Ovary (tissue), 9 donors: Measurements from ENCODE around the gene MUSK. TPM values are rescaled to one million over a fixed set of nuclear protein-coding genes. Genes with fewer than 3 reads are reported as not detected.

Source experiments
- DNase-seq, 5 donors: peaks; one replicate each; pipeline ENCODE4 v3.0.0-alpha.2; 2019 to 2020
- H3K27ac ChIP-seq, 2 donors: fragments of 200-600 bp; one replicate each; pipeline versions ENCODE4 v1.5.1 to v1.8.0; 2019 to 2022
- H3K27me3 ChIP-seq: fragments of 200-600 bp; one replicate; pipeline ENCODE4 v1.8.0; 2022
- H3K36me3 ChIP-seq: fragments of 200-600 bp; sonication (generic); one replicate; pipeline ENCODE4 v1.5.1; 2019
- H3K4me1 ChIP-seq: one replicate; pipeline ENCODE4 v1.8.1; 2013; ENCODE audit warnings: mild to moderate bottlenecking, moderate library complexity; ENCODE audit not compliant: insufficient read depth
- H3K4me3 ChIP-seq: fragments of 200-600 bp; sonication (generic); one replicate; pipeline ENCODE4 v1.5.1; 2017
- H3K9me3 ChIP-seq, 2 donors: fragments of 200-600 bp in 1 of 2; sonication (generic) in 1 of 2; one replicate each; pipeline versions ENCODE4 v1.5.1 to v1.8.1; 2013 to 2019; ENCODE audit warnings: mild to moderate bottlenecking in 1 of 2, moderate library complexity in 1 of 2
- EP300 ChIP-seq: sonication (generic); formaldehyde crosslinking; IDR thresholded peaks from one replicate; pipeline ENCODE4 v1.6.1; 2017; ENCODE audit warnings: antibody characterized with exemption
- POLR2A ChIP-seq: fragments of 450-650 bp; IDR thresholded peaks from one replicate; pipeline ENCODE4 v1.6.1; 2017; ENCODE audit warnings: antibody characterized with exemption, mild to moderate bottlenecking, moderate library complexity
- WGBS, 3 donors: extraction: QIAGEN DNeasy Blood & Tissue Kit in 1 of 3; methylation state at CpG; one replicate each; pipeline versions ENCODE4 v1.1.5 to v1.1.7; 2013 to 2017; 5-methylcytosine and 5-hydroxymethylcytosine counted together
- intact Hi-C, 4 donors: fragments of 100-400 bp; cut with DNase I; formaldehyde crosslinking; loops; one replicate each; pipeline versions ENCODE4 v1.11.0 to v1.15.1; 2022 to 2023
- polyA plus RNA-seq, 2 donors: library from polyadenylated mRNA; stranded (reverse); fragments of 200-250 nt in 1 of 2; fragments of 350-450 nt in 1 of 2; fragmentation: Illumina TruSeq in 1 of 2; extraction: RNeasy Lipid Tissue Mini Kit (QIAGEN cat#74804) in 1 of 2; gene quantifications; one replicate each; pipeline ENCODE4 v1.2.3, GENCODE V29; 2013 to 2014
- total RNA-seq, 7 donors: library from RNA; depleted of rRNA in 2 of 7; stranded (reverse); fragments of >200 nt in 2 of 7; fragmentation: NEBNext Ultra II Directional in 3 of 7; extraction: Animal tissue kit (Norgen Biotek cat#: 25700) in 3 of 7; gene quantifications; one replicate each; pipeline versions ENCODE4 v1.1.0 to v1.2.4, GENCODE V29; 2016 to 2023
- TF ChIP-seq, protein P1 (sequence below), 3 donors: fragments of 450-650 bp in 2 of 3; fragments of 200-600 bp in 1 of 3; IDR thresholded peaks; one replicate each; pipeline versions ENCODE4 v1.5.1 to v1.8.0; 2016 to 2022; ENCODE audit warnings: antibody characterized with exemption in 3 of 3, mild to moderate bottlenecking in 1 of 3
- donor health status: DM: no; HTN: no; CAD: no; lungs with moderate emphysema.
- donor health status: DM: no; HTN: no; CAD: no.
- donor health status: Bipolar disorder and iron deficiency.
- donor health status: DM: yes; HTN: yes; CAD: no.
- donor health status: DM: no; HTN: no; CAD: no.
- donor health status: DM: yes; HTN: yes; CAD: no.

The MUSK gene
- total and polyA plus RNA-seq, 9 donors: 0.10 to 0.91 (median 0.17) TPM; not detected in 1

DNA sequence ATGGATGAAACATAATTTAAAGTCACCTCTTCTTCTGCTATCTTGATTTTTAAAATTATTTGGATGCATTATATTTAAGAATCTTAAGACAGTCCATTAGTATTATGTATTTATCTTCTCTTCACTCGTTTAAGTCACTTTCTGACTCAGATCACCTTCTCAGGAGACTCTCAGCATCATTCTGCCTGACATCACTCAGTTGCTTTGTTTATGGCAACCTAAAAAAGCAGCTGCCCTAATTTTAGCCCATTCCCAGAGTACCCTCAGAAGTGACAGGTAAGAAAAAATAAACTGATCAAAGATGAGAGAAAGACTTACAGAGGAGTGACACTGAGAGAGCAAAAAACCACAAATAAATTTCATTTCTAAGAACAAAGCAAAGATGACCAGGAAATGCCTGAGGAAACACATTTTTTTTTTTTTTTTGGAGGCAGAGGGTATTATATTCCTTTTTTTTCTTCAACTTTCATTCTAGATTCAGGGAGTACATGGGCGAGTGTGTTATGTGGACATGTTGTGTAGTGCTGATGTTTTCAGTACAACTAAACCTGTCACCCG lies 140.5 kb downstream of the MUSK start:
- Histone ChIP-seq H3K4me1 (no peaks in the 10 kb centered on the region), H3K9me3 (no peaks in the 10 kb centered on the region), H3K27ac (no peak overlapping the region), H3K27me3 (no peaks in the 10 kb centered on the region), H3K36me3 (no peaks in the 10 kb centered on the region), H3K4me3 (no peak overlapping the region)
- intact Hi-C loops: no loop called here
- TF ChIP-seq EP300 (no peak), POLR2A (no peak)
- TF ChIP-seq, protein P1, sequence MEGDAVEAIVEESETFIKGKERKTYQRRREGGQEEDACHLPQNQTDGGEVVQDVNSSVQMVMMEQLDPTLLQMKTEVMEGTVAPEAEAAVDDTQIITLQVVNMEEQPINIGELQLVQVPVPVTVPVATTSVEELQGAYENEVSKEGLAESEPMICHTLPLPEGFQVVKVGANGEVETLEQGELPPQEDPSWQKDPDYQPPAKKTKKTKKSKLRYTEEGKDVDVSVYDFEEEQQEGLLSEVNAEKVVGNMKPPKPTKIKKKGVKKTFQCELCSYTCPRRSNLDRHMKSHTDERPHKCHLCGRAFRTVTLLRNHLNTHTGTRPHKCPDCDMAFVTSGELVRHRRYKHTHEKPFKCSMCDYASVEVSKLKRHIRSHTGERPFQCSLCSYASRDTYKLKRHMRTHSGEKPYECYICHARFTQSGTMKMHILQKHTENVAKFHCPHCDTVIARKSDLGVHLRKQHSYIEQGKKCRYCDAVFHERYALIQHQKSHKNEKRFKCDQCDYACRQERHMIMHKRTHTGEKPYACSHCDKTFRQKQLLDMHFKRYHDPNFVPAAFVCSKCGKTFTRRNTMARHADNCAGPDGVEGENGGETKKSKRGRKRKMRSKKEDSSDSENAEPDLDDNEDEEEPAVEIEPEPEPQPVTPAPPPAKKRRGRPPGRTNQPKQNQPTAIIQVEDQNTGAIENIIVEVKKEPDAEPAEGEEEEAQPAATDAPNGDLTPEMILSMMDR (IDR thresholded peaks at IDR 0.05): no peak
- no peak for DNase-seq
- 89 to 92% (median 89%) methylated on average over 3 of the region's 3 CpGs for WGBS, 3 donors

DNA sequence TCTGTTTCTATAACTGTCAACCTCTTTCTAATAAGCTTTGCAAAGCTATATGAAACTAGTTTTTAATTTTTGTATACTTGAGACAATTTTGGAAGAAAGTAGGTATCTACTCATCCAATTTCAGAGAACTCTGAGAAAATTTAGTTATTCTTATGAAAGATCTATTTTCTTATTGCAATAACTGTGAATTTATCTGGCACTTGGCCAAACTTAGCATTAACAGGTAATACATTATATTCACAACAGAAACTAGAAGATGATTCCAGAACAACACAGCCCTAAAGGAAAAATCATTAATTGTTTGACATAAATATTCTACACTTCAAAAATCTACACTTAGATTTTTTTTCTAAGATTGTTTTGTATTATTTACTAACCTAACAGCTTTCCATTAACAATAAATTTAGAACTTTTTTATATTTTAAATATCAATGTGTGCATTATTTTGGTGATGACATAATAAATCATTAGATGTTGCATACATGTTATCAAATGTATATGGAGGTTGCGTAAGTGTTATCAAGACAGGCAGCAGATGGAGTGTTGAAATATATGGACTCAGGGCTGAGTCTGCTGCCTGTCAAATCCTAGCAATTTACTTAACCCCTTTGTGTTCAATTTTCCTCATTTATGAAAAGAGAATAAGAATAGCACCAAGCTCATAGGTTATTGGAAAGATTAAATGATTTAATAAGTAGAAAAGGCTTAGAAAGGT lies 141.8 kb downstream of the MUSK start:
- intact Hi-C loops: no loop called here
- DNase-seq: no peak
- Histone ChIP-seq H3K4me1 (no peaks in the 10 kb centered on the region), H3K27me3 (no peaks in the 10 kb centered on the region), H3K9me3 (no peaks in the 10 kb centered on the region), H3K4me3 (no peak overlapping the region), H3K36me3 (no peaks in the 10 kb centered on the region), H3K27ac (no peak overlapping the region)
- WGBS, 3 donors: 93 to 100% (median 95%) methylated on average over 1 of the region's 1 CpG
- TF ChIP-seq, protein P1 (IDR thresholded peaks at IDR 0.05): no peak
- TF ChIP-seq EP300 (no peak), POLR2A (no peak)

DNA sequence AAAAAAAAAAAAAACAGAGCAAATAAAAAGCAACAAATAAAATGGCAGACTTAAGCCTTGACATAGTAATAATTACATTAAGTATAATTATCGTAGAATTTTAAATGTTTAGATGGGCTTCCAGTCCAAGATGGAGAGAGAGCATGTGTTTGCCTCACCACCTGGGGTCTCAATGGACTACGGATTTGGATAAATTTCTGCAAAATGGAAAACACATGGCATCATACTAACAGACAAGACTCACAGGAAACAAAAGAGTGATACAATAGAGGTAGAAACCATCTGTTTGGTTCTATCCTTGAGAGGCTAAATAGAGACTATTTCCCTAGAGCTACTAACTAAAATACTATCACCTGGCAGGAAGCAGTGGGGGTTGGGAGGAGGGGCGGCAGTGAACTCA lies 144.3 kb downstream of the MUSK start:
- intact Hi-C loops: no loop called here
- 90 to 95% (median 94%) methylated on average over 3 of the region's 3 CpGs for WGBS, 3 donors
- TF ChIP-seq EP300 (no peak), POLR2A (no peak)
- TF ChIP-seq, protein P1 (IDR thresholded peaks at IDR 0.05): no peak
- H3K27me3 ChIP-seq: no peaks in the 10 kb centered on the region
- no peaks in the 10 kb centered on the region for H3K4me1 ChIP-seq
- no peak overlapping the region for H3K4me3 ChIP-seq
- no peak for DNase-seq
- H3K27ac ChIP-seq: no peak overlapping the region
- no peaks in the 10 kb centered on the region for H3K36me3 ChIP-seq
- H3K9me3 ChIP-seq: no peaks in the 10 kb centered on the region

DNA sequence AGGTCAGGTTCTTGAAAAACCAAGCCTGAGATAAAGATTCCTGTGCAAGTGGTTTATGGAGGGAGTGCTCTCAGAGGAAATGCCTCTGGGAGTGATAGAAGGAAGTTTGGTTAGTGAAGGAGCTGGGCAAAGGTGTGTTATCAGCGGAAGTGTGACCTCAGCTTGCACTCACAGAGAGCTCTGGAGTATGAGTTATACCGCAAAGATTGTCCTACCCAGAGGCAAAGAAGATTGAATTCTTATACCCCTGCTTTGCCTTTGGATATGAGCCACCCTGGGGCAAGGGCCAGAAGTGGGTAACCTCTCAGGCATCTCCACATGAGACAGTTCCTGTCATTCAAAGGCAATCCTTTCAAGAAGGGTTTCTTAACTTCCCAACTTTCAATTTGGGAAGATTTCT lies 145.6 kb downstream of the MUSK start:
- 44 to 75% (median 70%) methylated on average over 2 of the region's 2 CpGs for WGBS, 3 donors
- TF ChIP-seq POLR2A (no peak), EP300 (no peak)
- TF ChIP-seq, protein P1 (IDR thresholded peaks at IDR 0.05): no peak
- DNase-seq: no peak
- no peaks in the 10 kb centered on the region for H3K36me3 ChIP-seq
- H3K27ac ChIP-seq: no peak overlapping the region
- no peak overlapping the region for H3K4me3 ChIP-seq
- intact Hi-C loops: no loop called here
- no peaks in the 10 kb centered on the region for H3K9me3 ChIP-seq
- H3K4me1 ChIP-seq: no peaks in the 10 kb centered on the region
- no peaks in the 10 kb centered on the region for H3K27me3 ChIP-seq
